WTC11 (cell line): ENCODE data around the gene SH2D1B. TPM values are rescaled to one million over a fixed set of nuclear protein-coding genes. Genes with fewer than 3 reads are reported as not detected.

ENCODE experiments used
- ATAC-seq: fragments of 200-7000 bp; cut with Tn5 transposase; 2 replicates; pipeline ENCODE4 v1.10.0; 2021; ENCODE audit warnings: mild to moderate bottlenecking, moderate library complexity
- CTCF ChIA-PET: fragments of 300-600 bp; sonication (Branson Sonifier 250); formaldehyde crosslinking; loops from one replicate; lab custom pipeline; 2021; ENCODE audit warnings: antibody characterized with exemption; lab: Charles Lee
- POLR2A ChIA-PET: fragments of 350-600 bp; sonication (Branson Sonifier 250); formaldehyde crosslinking; loops from one replicate; lab custom pipeline; 2021; ENCODE audit warnings: antibody characterized with exemption; lab: Charles Lee
- DNase-seq: peaks from one replicate; pipeline ENCODE4 v3.0.0; 2021; ENCODE audit warnings: low spot score
- H3K27ac Mint-ChIP-seq: 2 replicates; pipeline ENCODE4 v1.8.0; 2021; ENCODE audit warnings: mixed read lengths
- H3K27me3 Mint-ChIP-seq: 2 replicates; pipeline ENCODE4 v1.8.0; 2021; ENCODE audit warnings: low read depth, mild to moderate bottlenecking, moderate library complexity, mixed read lengths
- H3K36me3 Mint-ChIP-seq: 2 replicates; pipeline ENCODE4 v1.8.0; 2021; ENCODE audit warnings: mixed read lengths
- H3K4me1 Mint-ChIP-seq: 2 replicates; pipeline ENCODE4 v1.8.0; 2022; ENCODE audit warnings: mixed read lengths
- H3K4me3 Mint-ChIP-seq: 2 replicates; pipeline ENCODE4 v1.8.0; 2021; ENCODE audit warnings: mild to moderate bottlenecking, moderate library complexity, mixed read lengths
- H3K9me3 Mint-ChIP-seq: 2 replicates; pipeline ENCODE4 v1.8.0; 2021; ENCODE audit warnings: mixed read lengths
- ATF1 ChIP-seq: sonication (generic); formaldehyde crosslinking; IDR thresholded peaks from 2 replicates; pipeline ENCODE4 v1.8.1; 2023; ENCODE audit warnings: mild to moderate bottlenecking, moderate library complexity, missing genetic modification reagents
- ATF2 ChIP-seq: sonication (generic); formaldehyde crosslinking; IDR thresholded peaks from 2 replicates; pipeline ENCODE4 v1.8.1; 2022; ENCODE audit warnings: low read depth, missing genetic modification reagents, borderline replicate concordance
- ATF3 ChIP-seq: sonication (generic); formaldehyde crosslinking; conservative IDR thresholded peaks from 2 replicates; pipeline ENCODE4 v1.8.1; 2022; ENCODE audit warnings: mild to moderate bottlenecking, missing genetic modification reagents
- CREM ChIP-seq: sonication (generic); formaldehyde crosslinking; IDR thresholded peaks from 2 replicates; pipeline ENCODE4 v1.8.1; 2022; ENCODE audit warnings: mild to moderate bottlenecking, missing genetic modification reagents, moderate library complexity
- CTCF ChIP-seq: fragments of 200-600 bp; IDR thresholded peaks from 2 replicates; pipeline ENCODE4 v1.8.0; 2022; ENCODE audit warnings: antibody characterized with exemption
- ELF4 ChIP-seq: sonication (generic); formaldehyde crosslinking; IDR thresholded peaks from 2 replicates; pipeline ENCODE4 v1.8.1; 2022; ENCODE audit warnings: low read depth, mild to moderate bottlenecking, moderate library complexity, missing genetic modification reagents
- EMX1 ChIP-seq: fragments of 250-450 bp; sonication (Bioruptor Pico); IDR thresholded peaks from 2 replicates; pipeline ENCODE4 v1.8.0; 2021; ENCODE audit warnings: mild to moderate bottlenecking
- ERG ChIP-seq: fragments of 250-450 bp; sonication (Bioruptor Pico); IDR thresholded peaks from 2 replicates; pipeline ENCODE4 v1.8.0; 2021; ENCODE audit warnings: mild to moderate bottlenecking
- FOXJ3 ChIP-seq: sonication (generic); formaldehyde crosslinking; IDR thresholded peaks from 2 replicates; pipeline ENCODE4 v1.9.0; 2021; ENCODE audit warnings: missing genetic modification reagents, mild to moderate bottlenecking, borderline replicate concordance
- IRF1 ChIP-seq: sonication (generic); formaldehyde crosslinking; IDR thresholded peaks from 2 replicates; pipeline ENCODE4 v1.8.0; 2023; ENCODE audit warnings: missing genetic modification reagents
- KAT7 ChIP-seq: sonication (generic); formaldehyde crosslinking; IDR thresholded peaks from 2 replicates; pipeline ENCODE4 v1.8.1; 2023; ENCODE audit warnings: missing genetic modification reagents, mild to moderate bottlenecking, borderline replicate concordance
- MXD4 ChIP-seq: fragments of 250-450 bp; sonication (Bioruptor Pico); IDR thresholded peaks from 2 replicates; pipeline ENCODE4 v1.8.0; 2021; ENCODE audit warnings: mild to moderate bottlenecking, moderate library complexity, borderline replicate concordance
- NFATC4 ChIP-seq: fragments of 250-450 bp; sonication (Bioruptor Pico); IDR thresholded peaks from 2 replicates; pipeline ENCODE4 v1.9.0; 2021; ENCODE audit warnings: mild to moderate bottlenecking
- RORB ChIP-seq: fragments of 250-450 bp; sonication (Bioruptor Pico); IDR thresholded peaks from 2 replicates; pipeline ENCODE4 v1.9.0; 2021; ENCODE audit warnings: mild to moderate bottlenecking
- SP1 ChIP-seq: sonication (generic); formaldehyde crosslinking; conservative IDR thresholded peaks from 2 replicates; pipeline ENCODE4 v1.8.1; 2022; ENCODE audit warnings: missing genetic modification reagents
- TEAD4 ChIP-seq: sonication (generic); formaldehyde crosslinking; IDR thresholded peaks from 2 replicates; pipeline ENCODE4 v1.8.0; 2022; ENCODE audit warnings: mild to moderate bottlenecking, missing genetic modification reagents
- TP53 ChIP-seq: sonication (generic); formaldehyde crosslinking; IDR thresholded peaks from 2 replicates; pipeline ENCODE4 v1.8.1; 2023; ENCODE audit warnings: mild to moderate bottlenecking, missing genetic modification reagents
- ZBTB21 ChIP-seq: sonication (generic); formaldehyde crosslinking; IDR thresholded peaks from 2 replicates; pipeline ENCODE4 v1.8.1; 2023; ENCODE audit warnings: mild to moderate bottlenecking, missing genetic modification reagents, borderline replicate concordance
- ZBTB43 ChIP-seq: sonication (generic); formaldehyde crosslinking; IDR thresholded peaks from 2 replicates; pipeline ENCODE4 v1.8.1; 2023; ENCODE audit warnings: mild to moderate bottlenecking, missing genetic modification reagents
- ZNF423 ChIP-seq: fragments of 250-450 bp; sonication (Bioruptor Pico); IDR thresholded peaks from 2 replicates; pipeline ENCODE4 v2.1.2; 2022; ENCODE audit warnings: mild to moderate bottlenecking, moderate library complexity
- total RNA-seq: library from RNA; stranded (reverse); gene quantifications from 3 replicates; pipeline ENCODE4 v1.2.3, GENCODE V29; 2021
- TF ChIP-seq, protein P1 (sequence below): sonication (generic); formaldehyde crosslinking; IDR thresholded peaks from 2 replicates; pipeline ENCODE4 v1.8.1; 2022; ENCODE audit warnings: low read depth, mild to moderate bottlenecking, moderate library complexity, missing genetic modification reagents, borderline replicate concordance
- TF ChIP-seq, protein P2 (sequence below): sonication (generic); formaldehyde crosslinking; IDR thresholded peaks from 2 replicates; pipeline ENCODE4 v1.8.1; 2022; ENCODE audit warnings: mild to moderate bottlenecking, missing genetic modification reagents, moderate library complexity, borderline replicate concordance

The SH2D1B gene
- total RNA-seq, 1 experiment from 2014 or later: not detected

DNA sequence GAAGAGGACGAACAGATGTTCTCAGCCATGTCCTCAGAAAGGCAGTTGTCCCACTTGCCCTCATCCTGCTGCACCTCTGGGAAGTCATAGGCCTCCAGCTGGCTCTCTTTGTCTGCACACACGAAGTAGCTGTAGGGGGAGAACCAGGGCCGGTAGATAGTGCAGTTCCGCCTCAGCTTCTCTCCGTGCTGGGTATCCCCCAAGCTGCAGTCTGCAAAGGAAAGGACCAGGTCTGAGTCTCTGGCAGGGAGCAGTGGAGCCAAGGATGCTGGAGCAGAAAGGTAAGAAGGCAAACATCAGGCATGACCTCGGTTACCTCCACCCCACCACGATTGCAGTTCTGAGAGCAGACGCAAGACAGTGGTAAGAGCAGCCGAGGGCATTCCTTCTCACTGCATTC is 37.5 kb downstream of the SH2D1B start (continued):
- TF ChIP-seq TP53 (CRISPR knock-in tag) (no peak), ATF1 (CRISPR knock-in tag) (no peak), ZBTB43 (no peak)

DNA sequence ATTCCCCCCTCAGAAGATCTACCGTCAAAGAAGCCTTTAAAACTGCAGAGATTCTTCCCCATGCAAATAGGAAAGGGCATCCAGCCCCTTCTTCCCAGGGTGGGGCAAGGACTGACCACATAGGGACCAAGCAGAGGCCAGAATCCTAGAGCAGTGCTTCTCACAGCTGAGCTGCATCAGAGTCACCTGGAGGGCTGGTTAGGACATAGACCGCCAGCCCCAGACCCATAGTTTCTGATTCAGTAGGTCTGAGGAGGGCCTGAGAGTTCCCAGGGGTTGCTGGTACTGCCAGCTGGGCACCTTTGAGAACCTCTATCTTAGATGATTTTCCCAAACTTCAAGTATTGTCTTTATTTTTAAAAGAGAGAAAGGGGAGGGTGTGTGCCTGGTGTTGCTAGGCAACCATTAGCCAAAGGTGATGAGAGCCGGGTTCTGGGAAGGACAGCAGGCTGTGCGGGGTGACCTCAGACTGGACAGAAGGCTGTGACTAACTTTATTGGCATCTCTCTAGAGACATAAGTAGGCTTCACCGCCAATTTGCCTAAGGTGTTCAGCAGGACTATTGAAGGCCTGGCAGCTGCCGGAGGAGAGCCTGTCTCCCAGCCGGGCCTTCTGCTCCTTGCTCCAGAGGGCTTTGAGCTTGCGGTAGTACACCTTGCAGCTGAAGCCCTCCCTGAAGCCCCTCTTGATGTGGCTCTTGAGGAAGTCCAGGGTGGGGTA is 38.2 kb downstream of the SH2D1B start:
- TF ChIP-seq, protein P1, sequence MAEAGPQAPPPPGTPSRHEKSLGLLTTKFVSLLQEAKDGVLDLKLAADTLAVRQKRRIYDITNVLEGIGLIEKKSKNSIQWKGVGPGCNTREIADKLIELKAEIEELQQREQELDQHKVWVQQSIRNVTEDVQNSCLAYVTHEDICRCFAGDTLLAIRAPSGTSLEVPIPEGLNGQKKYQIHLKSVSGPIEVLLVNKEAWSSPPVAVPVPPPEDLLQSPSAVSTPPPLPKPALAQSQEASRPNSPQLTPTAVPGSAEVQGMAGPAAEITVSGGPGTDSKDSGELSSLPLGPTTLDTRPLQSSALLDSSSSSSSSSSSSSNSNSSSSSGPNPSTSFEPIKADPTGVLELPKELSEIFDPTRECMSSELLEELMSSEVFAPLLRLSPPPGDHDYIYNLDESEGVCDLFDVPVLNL (CRISPR knock-in tag): no peak
- TF ChIP-seq, protein P2, sequence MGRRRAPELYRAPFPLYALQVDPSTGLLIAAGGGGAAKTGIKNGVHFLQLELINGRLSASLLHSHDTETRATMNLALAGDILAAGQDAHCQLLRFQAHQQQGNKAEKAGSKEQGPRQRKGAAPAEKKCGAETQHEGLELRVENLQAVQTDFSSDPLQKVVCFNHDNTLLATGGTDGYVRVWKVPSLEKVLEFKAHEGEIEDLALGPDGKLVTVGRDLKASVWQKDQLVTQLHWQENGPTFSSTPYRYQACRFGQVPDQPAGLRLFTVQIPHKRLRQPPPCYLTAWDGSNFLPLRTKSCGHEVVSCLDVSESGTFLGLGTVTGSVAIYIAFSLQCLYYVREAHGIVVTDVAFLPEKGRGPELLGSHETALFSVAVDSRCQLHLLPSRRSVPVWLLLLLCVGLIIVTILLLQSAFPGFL (CRISPR knock-in tag): no peak
- no peak for TF ChIP-seq EMX1
- TF ChIP-seq NFATC4 (CRISPR knock-in tag): no peak
- TF ChIP-seq SP1 (CRISPR knock-in tag): no peak
- TF ChIP-seq ZNF423 (CRISPR knock-in tag): no peak
- ChIA-PET CTCF (interaction anchor here (0.6 kb wide), 1 partner anchor 203 kb away, joined by 3 read pairs; no protein-coding TSS in a partner anchor), POLR2A (no interaction called here)
- no peak for DNase-seq
- H3K4me1 Mint-ChIP-seq: no peaks in the 10 kb centered on the region
- H3K4me3 Mint-ChIP-seq: no peak overlapping the region
- no peak overlapping the region for H3K27ac Mint-ChIP-seq
- no peak for ATAC-seq
- H3K36me3 Mint-ChIP-seq: no peaks in the 10 kb centered on the region
- no peaks in the 10 kb centered on the region for H3K9me3 Mint-ChIP-seq
- H3K27me3 Mint-ChIP-seq: no peaks in the 10 kb centered on the region

DNA sequence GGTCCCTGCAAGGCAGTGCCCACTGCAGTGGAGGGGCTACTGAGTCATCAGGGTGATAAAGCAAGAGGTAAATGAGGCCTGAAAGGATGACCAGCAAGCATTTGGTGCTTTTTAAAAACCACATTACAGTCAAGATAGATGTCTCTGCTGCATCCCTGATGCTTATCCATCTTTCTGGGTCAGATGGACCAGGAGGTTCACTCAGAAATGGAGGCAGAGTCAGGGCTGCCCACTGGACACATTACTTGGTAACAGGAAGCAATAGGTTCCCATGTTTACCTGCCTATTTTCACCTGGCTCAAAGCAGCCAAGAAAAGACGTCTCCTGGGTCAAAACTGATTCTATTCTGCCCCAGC is 38.9 kb downstream of the SH2D1B start:
- ATAC-seq: no peak
- ChIA-PET CTCF (interaction anchor here (1.3 kb wide), 1 partner anchor 26 kb away, joined by 3 read pairs; no protein-coding TSS in a partner anchor), POLR2A (no interaction called here)
- Mint-ChIP-seq H3K27ac (no peak overlapping the region), H3K9me3 (no peaks in the 10 kb centered on the region), H3K4me3 (no peak overlapping the region), H3K27me3 (no peaks in the 10 kb centered on the region), H3K4me1 (no peaks in the 10 kb centered on the region), H3K36me3 (no peaks in the 10 kb centered on the region)
- DNase-seq: no peak
- TF ChIP-seq ATF2 (CRISPR knock-in tag) (no peak), TEAD4 (no peak), FOXJ3 (CRISPR knock-in tag) (no peak), CTCF (no peak), ERG (CRISPR knock-in tag) (no peak), ZNF423 (CRISPR knock-in tag) (no peak), KAT7 (CRISPR knock-in tag) (no peak), ZBTB21 (no peak), ATF3 (CRISPR knock-in tag) (no peak), IRF1 (CRISPR knock-in tag) (no peak), SP1 (CRISPR knock-in tag) (no peak), ELF4 (CRISPR knock-in tag) (no peak), CREM (CRISPR knock-in tag) (no peak), RORB (CRISPR knock-in tag) (no peak), MXD4 (CRISPR knock-in tag) (no peak)
- TF ChIP-seq, protein P2 (CRISPR knock-in tag): no peak
